ENCODE results near the gene CEACAM8. TPM values are rescaled to one million over a fixed set of nuclear protein-coding genes. Genes with fewer than 3 reads are reported as not detected.
"Not testable (repeated sequence)": the region's sequence is repeated elsewhere in the genome, so short reads cannot be mapped to it uniquely, and the experiment has no call there.

CEACAM8 gene
- total RNA-seq, 2 experiments from 2014 or later = not detected

DNA sequence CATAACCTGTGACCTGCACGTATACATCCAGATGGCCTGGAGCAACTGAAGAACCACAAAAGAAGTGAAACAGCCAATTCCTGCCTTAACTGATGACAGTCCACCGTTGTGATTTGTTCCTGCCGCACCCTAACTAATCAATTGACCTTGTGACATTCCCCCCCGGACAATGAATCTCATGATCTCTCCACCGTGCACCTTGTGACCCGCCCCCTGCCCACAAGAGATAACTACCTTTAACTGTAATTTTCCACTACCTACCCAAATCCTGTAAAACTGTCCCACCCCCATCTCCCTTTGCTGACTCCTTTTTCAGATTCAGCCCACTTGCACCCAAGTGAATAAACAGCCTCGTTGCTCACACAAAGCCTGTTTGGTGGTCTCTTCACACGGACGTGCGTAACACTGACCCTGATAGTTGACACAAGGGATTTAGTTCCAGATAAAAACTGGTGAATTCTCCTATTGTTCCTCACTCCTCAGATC is 37.3 kb downstream of the CEACAM8 start:
- H3K27ac Mint-ChIP-seq, H3K4me1 Mint-ChIP-seq, H3K9me3 Mint-ChIP-seq, H3K4me3 Mint-ChIP-seq, H3K36me3 Mint-ChIP-seq, DNase-seq: not testable (repeated sequence)
- H3K27me3 Mint-ChIP-seq = peaks cover 25% of the 10 kb centered on the region

DNA sequence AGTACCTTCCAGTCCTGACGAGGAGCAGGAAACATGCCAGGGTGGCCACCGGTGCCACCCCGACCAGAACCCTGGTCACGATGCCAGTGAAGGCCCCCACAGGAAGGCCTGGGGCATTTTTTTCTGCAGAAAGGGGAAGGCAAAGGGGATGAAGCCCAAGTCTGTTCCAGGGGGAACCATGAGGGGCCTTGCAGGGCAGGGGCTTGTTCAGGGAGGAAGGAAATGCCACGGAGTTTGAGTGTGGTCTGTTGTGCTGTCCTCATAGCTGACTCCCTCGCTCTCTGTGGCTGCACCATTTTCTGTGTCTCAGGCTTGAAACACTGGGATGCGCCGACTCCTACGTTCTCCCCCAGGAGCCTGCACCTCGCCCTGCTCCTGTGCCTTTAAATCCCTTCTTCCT is 38.9 kb downstream of the CEACAM8 start:
- no peak for DNase-seq
- peaks cover 25% of the 10 kb centered on the region for H3K27me3 Mint-ChIP-seq
- peaks cover 3% of the 10 kb centered on the region for H3K9me3 Mint-ChIP-seq
- H3K27ac Mint-ChIP-seq = no peak overlapping the region
- H3K36me3 Mint-ChIP-seq = no peaks in the 10 kb centered on the region
- no peak overlapping the region for H3K4me3 Mint-ChIP-seq
- no peaks in the 10 kb centered on the region for H3K4me1 Mint-ChIP-seq

DNA sequence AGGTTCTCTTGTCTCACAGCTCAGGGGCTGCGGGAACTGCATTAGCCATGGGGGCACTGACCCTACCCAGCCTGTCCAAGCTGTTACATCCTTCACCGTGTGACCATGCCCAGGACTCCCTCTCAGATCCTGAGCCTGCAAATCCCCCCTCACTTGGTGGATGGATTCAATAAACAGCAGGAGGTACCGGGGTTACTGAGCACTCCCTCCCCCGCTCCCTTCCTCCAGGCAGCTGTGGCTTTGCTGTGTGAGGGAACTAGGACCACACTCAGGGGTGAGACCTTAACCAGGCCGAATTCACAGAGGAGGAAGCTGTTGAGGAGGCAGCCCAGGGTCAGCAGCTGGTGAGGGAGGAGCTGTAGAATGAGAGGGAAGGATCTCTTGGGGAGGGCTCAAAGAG is 39.4 kb downstream of the CEACAM8 start:
- no peak for DNase-seq
- Mint-ChIP-seq H3K27ac (no peak overlapping the region), H3K9me3 (peaks cover 3% of the 10 kb centered on the region), H3K4me3 (no peak overlapping the region), H3K27me3 (peaks cover 25% of the 10 kb centered on the region), H3K4me1 (no peaks in the 10 kb centered on the region), H3K36me3 (no peaks in the 10 kb centered on the region)

DNA sequence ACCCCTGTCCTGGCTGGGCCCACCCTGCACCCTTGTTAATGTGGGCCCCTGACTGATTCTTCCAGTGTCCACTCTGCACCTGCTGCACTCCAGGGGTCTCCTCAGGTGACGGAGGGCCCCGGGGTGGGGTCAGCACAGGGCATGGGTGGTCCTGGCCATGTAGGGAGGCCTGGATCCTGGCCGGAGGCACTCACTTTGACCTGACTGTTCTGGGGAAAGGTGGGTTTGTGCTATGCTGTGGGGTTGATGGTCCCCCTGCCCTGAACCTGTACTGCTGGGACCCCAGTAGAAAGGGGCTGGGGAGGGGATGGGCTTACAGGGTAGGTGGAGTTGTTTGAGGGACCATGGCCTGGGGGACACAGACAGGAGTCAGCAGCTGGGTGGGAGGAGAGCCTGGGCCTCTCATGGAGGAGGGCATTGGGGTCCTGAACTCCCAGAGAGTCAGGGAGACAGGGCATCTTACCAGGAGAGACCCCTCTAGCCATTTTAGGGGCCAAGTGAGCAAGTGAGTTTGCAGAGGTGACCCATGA is 40.6 kb downstream of the CEACAM8 start:
- peaks cover 30% of the 10 kb centered on the region for H3K27me3 Mint-ChIP-seq
- DNase-seq = no peak
- H3K9me3 Mint-ChIP-seq = peaks cover 8% of the 10 kb centered on the region
- no peak overlapping the region for H3K27ac Mint-ChIP-seq
- no peaks in the 10 kb centered on the region for H3K36me3 Mint-ChIP-seq
- no peaks in the 10 kb centered on the region for H3K4me1 Mint-ChIP-seq
- no peak overlapping the region for H3K4me3 Mint-ChIP-seq

DNA sequence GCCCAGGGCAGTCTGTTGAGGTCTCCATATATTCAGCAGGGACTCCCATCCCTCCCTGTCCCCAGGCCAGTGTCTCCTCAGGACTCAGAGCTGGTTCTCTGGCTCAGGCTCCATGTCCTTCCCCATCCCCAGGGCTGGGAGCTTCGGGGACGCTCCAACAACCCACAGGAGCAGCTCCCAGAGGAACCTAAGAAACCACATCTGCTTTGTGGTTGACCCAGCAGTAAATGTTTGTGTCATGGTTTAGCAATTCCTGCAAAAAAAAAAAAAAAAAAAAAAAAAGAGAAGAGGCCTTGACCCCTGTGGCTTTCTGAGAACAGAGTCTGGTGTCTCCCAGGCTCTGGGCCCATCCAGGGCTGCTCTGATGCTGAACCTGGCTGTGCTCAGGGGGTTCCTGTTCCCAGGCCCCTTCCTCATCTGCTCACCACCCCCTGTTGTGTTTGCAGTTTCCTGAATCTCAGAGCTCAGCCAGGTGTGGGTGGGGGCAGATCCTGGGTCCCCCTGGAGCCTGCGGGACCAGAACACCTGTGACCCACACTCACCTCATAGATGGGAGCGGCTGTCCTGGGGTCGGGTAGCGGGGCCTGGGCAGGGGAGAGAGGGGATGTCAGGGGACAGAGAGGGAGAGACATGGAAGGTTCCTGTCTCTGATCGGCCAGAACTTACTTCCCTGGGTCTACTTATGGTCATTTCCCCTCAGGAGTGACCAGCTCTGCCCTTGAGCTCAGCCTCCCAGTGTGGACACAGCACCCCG is 41.3 kb downstream of the CEACAM8 start:
- Mint-ChIP-seq H3K27ac (no peak overlapping the region), H3K27me3 (peaks cover 36% of the 10 kb centered on the region), H3K4me3 (no peak overlapping the region), H3K36me3 (no peaks in the 10 kb centered on the region), H3K4me1 (no peaks in the 10 kb centered on the region), H3K9me3 (peaks cover 14% of the 10 kb centered on the region)
- no peak for DNase-seq

DNA sequence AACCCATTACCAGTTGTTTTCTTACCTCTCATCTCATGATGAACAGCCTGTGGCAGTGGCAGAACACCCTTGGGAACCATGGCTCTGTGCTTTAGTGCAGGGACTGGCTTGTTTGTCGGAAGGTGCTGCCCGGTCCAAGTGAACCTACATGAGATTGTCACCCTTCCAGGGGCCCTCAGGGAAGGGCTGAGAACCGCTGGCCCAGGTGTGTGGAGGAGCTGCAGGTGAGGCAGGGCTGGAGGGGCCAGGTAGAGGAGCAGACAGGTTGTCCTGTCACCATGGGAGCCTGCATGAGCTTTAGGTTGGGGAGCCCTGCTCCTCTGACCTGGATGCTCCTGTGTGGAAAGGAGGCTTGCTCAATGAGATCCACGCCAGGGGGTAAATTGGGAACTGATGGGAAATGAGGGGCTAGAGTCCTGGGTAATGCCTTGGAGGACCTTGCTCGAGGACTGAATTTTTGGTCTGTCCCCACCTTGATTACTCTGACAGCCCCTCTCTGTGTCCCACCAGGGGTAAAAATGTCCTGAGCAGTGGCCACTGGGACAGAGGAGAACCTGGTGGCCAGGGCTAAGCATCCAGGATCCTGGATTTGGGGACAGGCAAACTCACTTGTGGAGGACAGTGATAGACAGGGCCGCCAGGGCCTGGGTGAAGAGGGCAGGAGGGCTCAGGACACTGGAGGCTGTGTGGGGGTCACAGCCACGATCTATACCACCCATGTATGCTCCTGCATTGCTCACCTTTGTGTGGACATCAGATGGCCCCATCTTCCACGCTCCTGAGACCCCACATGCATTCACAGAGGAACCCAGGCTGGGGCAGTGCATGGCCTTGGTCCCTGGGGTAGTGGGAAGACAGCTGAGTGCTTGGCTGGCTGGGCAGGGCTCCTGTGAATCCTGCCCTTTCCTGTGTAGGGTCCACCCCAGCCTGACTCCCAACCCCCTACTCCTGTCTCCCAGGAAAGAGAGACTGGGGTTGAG is 42.3 kb downstream of the CEACAM8 start:
- Mint-ChIP-seq H3K36me3 (no peaks in the 10 kb centered on the region), H3K27ac (no peak overlapping the region), H3K27me3 (peaks cover 36% of the 10 kb centered on the region), H3K4me3 (no peak overlapping the region), H3K4me1 (no peaks in the 10 kb centered on the region), H3K9me3 (peaks cover 14% of the 10 kb centered on the region)
- DNase-seq = no peak

DNA sequence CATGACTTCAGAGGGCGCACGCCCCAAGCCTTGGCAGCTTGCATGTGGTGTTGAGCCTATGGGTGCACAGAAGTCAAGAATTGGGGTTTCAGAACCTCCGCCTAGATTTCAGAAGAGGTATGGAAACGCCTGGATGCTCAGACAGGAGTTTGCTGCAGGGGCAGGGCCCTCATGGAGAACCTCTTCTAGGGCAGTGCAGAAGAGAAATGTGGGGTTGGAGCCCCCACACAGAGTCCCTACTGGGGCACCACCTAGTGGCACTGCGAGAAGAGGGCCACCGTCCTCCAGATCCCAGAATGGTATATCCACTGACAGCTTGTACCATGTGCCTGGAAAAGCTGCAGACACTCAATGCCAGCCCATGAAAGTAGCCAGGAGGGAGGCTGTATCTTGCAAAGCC is 44.2 kb downstream of the CEACAM8 start:
- Mint-ChIP-seq H3K27me3 (peaks cover 25% of the 10 kb centered on the region), H3K9me3 (peaks cover 14% of the 10 kb centered on the region)
- DNase-seq, H3K36me3 Mint-ChIP-seq, H3K4me3 Mint-ChIP-seq, H3K4me1 Mint-ChIP-seq, H3K27ac Mint-ChIP-seq: not testable (repeated sequence)

DNA sequence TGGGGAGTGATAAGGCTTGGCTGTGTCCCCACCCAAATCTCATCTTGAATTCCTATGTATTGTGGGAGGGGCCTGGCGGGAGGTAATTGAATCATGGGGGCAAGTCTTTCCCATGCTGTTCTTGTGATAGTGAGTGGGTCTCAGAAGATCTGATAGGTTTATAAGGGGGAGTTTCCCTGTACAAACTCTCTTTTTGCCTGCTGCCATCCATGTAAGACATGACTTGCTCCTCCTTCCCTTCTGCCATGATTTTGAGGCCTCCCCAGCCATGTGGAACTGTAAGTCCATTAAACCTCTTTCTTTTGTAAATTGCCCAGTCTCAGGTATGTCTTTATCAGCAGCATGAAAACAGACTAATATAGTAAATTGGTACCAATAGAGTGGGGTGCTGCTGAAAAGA is 45.7 kb downstream of the CEACAM8 start:
- not testable (repeated sequence) for H3K27ac Mint-ChIP-seq, H3K4me3 Mint-ChIP-seq, DNase-seq, H3K4me1 Mint-ChIP-seq, H3K36me3 Mint-ChIP-seq
- Mint-ChIP-seq H3K9me3 (peaks cover 14% of the 10 kb centered on the region), H3K27me3 (peaks cover 15% of the 10 kb centered on the region)

DNA sequence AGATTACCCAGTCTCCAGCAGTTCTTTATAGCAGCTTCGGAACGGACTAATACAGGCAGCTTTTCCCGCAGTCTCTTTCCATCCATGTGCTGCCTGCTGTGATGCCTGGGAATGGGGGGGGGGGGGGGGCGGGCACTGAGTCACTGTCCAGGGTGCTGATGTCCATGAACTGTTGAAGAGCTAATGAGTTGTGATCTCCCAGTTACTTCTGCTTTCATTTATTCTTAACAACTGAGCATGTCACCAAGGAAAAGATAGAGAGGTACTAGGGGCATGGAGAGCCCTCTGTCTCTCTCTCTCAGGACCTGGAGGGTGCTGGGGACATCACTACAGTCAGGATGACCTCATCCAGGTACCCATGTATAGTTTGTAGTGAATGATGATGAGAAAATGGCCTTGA is 46.2 kb downstream of the CEACAM8 start:
- peaks cover 14% of the 10 kb centered on the region for H3K9me3 Mint-ChIP-seq
- H3K36me3 Mint-ChIP-seq = no peaks in the 10 kb centered on the region
- H3K4me3 Mint-ChIP-seq = no peak overlapping the region
- H3K27me3 Mint-ChIP-seq = peaks cover 15% of the 10 kb centered on the region
- no peak for DNase-seq
- no peak overlapping the region for H3K27ac Mint-ChIP-seq
- H3K4me1 Mint-ChIP-seq = no peaks in the 10 kb centered on the region

DNA sequence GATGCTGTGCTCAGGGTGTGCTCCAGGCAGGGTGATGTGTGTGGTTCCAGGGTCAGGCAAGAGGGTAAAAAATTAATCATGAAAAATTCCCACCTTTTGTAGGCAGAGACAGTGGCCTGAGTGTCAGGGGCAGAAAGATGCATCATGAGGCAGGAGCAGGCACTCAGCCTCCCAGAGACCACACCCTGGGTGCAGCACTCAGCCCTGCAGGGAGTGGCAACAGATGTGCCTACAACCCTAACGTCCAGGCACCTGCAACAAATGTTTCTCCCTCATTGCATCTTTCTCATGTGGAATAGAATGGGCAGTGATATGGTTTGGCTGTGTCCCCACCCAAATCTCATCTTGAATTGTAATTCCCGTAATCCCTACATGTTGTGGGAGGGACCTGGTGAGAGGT is 46.8 kb downstream of the CEACAM8 start:
- Mint-ChIP-seq H3K4me3 (no peak overlapping the region), H3K36me3 (no peaks in the 10 kb centered on the region), H3K27me3 (peaks cover 15% of the 10 kb centered on the region), H3K4me1 (no peaks in the 10 kb centered on the region), H3K27ac (no peak overlapping the region), H3K9me3 (peaks cover 14% of the 10 kb centered on the region)
- no peak for DNase-seq

DNA sequence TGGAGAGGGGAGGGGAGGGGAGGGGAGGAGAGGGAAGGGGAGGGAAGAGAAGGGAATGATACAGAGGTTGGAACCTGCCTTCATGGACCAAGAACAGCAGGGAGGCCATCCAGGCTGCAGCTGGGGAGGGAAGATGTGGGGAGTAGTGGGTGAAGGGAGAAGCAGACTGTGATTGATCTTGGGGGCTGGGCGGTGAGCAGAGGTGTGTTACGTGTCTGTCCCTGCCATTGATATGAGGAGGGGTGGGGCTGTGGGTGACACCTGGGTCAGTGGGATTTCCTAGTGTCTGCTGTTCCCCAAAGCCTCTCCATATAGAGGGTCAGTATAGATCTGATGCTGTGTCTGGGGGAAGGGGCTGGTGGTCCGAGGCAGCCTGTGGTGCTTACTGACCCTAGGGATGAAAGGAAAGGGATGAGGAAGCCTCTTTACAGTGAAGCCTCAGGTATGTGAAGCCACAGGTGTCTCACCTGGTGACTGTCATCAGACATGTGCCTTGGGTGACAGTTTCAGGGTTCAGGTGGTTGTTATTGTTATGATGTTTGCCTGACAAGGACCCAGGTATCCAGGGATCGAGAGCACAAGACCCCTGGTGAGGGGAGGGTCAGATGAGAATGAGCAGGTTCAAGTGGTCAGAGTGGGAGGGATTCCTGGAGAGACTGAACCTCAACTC is 47.8 kb downstream of the CEACAM8 start:
- no peaks in the 10 kb centered on the region for H3K36me3 Mint-ChIP-seq
- no peaks in the 10 kb centered on the region for H3K4me1 Mint-ChIP-seq
- H3K4me3 Mint-ChIP-seq = no peak overlapping the region
- H3K27ac Mint-ChIP-seq = no peak overlapping the region
- H3K9me3 Mint-ChIP-seq = peaks cover 14% of the 10 kb centered on the region
- peaks cover 11% of the 10 kb centered on the region for H3K27me3 Mint-ChIP-seq
- no peak for DNase-seq

DNA sequence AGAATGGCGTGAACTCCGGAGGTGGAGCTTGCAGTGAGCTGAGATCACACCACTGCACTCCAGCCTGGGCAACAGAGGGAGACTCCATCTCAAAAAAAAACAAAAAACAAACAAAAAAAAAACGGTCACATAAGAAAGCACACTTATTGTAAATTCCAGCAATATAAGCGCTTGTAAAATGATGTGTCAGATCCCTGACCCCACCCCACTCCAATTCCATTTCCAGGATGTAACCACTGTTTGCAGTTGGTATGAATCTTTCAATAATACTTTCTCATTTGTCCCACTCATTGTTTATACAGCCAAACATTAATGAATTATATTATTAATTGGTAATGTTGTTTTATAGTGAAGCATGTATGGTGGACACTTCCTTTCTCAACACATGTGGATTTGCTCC is 50.6 kb downstream of the CEACAM8 start:
- Mint-ChIP-seq H3K9me3 (peaks cover 6% of the 10 kb centered on the region), H3K36me3 (no peaks in the 10 kb centered on the region), H3K4me3 (no peak overlapping the region), H3K4me1 (no peaks in the 10 kb centered on the region), H3K27me3 (peaks cover 6% of the 10 kb centered on the region), H3K27ac (no peak overlapping the region)
- DNase-seq = no peak

DNA sequence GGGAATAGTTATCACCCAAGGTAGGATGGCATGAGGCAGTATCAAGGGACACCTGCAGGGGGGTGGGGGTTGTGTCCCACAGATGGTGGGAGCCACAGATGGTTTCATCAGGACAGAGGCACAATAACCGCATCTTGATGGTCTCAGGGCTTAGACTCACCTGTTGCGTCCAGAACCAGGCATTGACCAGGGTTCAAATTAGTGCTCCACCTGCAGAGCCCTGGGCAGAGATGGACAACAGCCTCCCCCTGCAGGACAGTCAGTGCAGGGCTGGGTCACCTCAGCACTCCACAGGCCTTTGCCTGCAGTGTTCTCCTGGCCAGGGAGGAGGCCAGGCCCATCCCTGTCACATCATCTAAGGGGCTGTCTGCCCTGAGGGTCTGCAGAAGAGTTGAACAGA is 51.9 kb downstream of the CEACAM8 start:
- Mint-ChIP-seq H3K4me1 (no peaks in the 10 kb centered on the region), H3K27me3 (no peaks in the 10 kb centered on the region), H3K27ac (no peak overlapping the region), H3K4me3 (no peak overlapping the region), H3K36me3 (no peaks in the 10 kb centered on the region), H3K9me3 (no peaks in the 10 kb centered on the region)
- no peak for DNase-seq

DNA sequence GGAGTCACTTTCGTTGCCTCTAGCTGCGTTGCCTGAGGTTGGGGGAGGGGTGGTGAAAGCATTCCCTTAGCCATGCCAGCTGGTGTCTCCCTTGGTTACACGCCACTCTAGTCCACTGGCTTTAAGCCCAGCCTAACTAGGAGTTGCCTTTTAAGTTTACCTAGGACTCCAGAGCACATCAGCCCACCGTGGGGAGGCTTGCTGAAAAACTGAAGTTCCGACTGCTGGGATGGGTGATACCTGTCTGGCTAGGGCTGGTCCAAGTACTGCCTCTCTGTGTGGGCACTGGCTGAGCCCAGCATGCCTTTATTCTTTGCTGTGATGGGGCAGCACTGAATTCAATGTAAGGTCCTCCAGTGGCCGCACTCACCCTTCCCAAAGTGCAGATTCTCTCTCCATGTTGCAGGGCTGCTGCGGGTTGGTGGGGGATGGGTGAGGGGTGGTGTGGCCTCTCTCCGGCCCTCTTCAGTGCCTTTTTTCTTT is 54.6 kb downstream of the CEACAM8 start:
- H3K36me3 Mint-ChIP-seq = no peaks in the 10 kb centered on the region
- H3K4me3 Mint-ChIP-seq = no peak overlapping the region
- no peaks in the 10 kb centered on the region for H3K9me3 Mint-ChIP-seq
- no peak for DNase-seq
- no peak overlapping the region for H3K27ac Mint-ChIP-seq
- H3K4me1 Mint-ChIP-seq = no peaks in the 10 kb centered on the region
- H3K27me3 Mint-ChIP-seq = no peaks in the 10 kb centered on the region

All from activated naive CD8-positive, alpha-beta T cell treated with anti-CD3 and anti-CD28 coated beads for 36 hours (primary cell).